Hepatocyte (in vitro differentiated cells): ENCODE measurements around the gene KCNJ5. TPM values are rescaled to one million over a fixed set of nuclear protein-coding genes. Genes with fewer than 3 reads are reported as not detected.
A peak's percentile ranks its signal among the peaks of the same experiment; 100 is the strongest.

Experiments
- DNase-seq: peaks from one replicate; pipeline ENCODE4 v3.0.0-alpha.2; 2016; ENCODE audit warnings: low spot score
- H2AFZ ChIP-seq: fragments of 200-600 bp; sonication (generic); 2 replicates; pipeline ENCODE4 v1.6.0; 2016; ENCODE audit warnings: antibody characterized with exemption, mild to moderate bottlenecking
- H3K27ac ChIP-seq: fragments of 200-600 bp; sonication (generic); 2 replicates; pipeline ENCODE4 v1.5.1; 2016; ENCODE audit warnings: mild to moderate bottlenecking
- H3K27me3 ChIP-seq: fragments of 200-600 bp; sonication (generic); 2 replicates; pipeline ENCODE4 v1.6.1; 2016
- H3K36me3 ChIP-seq: fragments of 200-600 bp; sonication (generic); replicated peaks from 2 replicates; pipeline ENCODE4 v1.5.1; 2016; ENCODE audit warnings: low read depth; ENCODE audit not compliant: insufficient read depth
- H3K4me1 ChIP-seq: fragments of 200-600 bp; sonication (generic); 2 replicates; pipeline ENCODE4 v1.5.1; 2016; ENCODE audit warnings: mild to moderate bottlenecking, moderate library complexity; ENCODE audit not compliant: insufficient read depth
- H3K4me2 ChIP-seq: fragments of 200-600 bp; sonication (generic); 2 replicates; pipeline ENCODE4 v1.6.0; 2016
- H3K4me3 ChIP-seq: fragments of 200-600 bp; sonication (generic); 2 replicates; pipeline ENCODE4 v1.5.1; 2016; ENCODE audit warnings: mild to moderate bottlenecking
- H3K79me2 ChIP-seq: fragments of 200-600 bp; sonication (generic); 2 replicates; pipeline ENCODE4 v1.6.0; 2017; ENCODE audit warnings: mild to moderate bottlenecking
- H3K9me2 ChIP-seq: fragments of 200-600 bp; sonication (generic); replicated peaks from 2 replicates; pipeline ENCODE4 v1.6.0; 2017; ENCODE audit warnings: mild to moderate bottlenecking; ENCODE audit not compliant: insufficient read depth
- H3K9me3 ChIP-seq: fragments of 200-600 bp; sonication (generic); 2 replicates; pipeline ENCODE4 v1.5.1; 2016; ENCODE audit warnings: low read depth, mild to moderate bottlenecking
- H4K20me1 ChIP-seq: fragments of 200-600 bp; sonication (generic); 2 replicates; pipeline ENCODE4 v1.6.0; 2016; ENCODE audit warnings: mild to moderate bottlenecking; ENCODE audit not compliant: insufficient read depth, poor library complexity, severe bottlenecking
- EZH2 ChIP-seq: fragments of 200-600 bp; sonication (generic); IDR thresholded peaks from 2 replicates; pipeline ENCODE4 v1.6.1; 2016; ENCODE audit warnings: antibody characterized with exemption, mild to moderate bottlenecking, borderline replicate concordance
- EZH2phosphoT487 ChIP-seq: fragments of 200-600 bp; sonication (generic); IDR thresholded peaks from one replicate; pipeline ENCODE4 v1.6.1; 2018; ENCODE audit warnings: antibody characterized with exemption, mild to moderate bottlenecking, low read depth, moderate library complexity; ENCODE audit not compliant: unreplicated experiment, severe bottlenecking
- WGBS: methylation state at CpG from one replicate; pipeline ENCODE4 v1.1.6; 2016; ENCODE audit warnings: low lambda C conversion rate; ENCODE audit errors: missing lambda C conversion rate; 5-methylcytosine and 5-hydroxymethylcytosine counted together
- polyA plus RNA-seq: library from polyadenylated mRNA; unstranded; fragments of >200 nt; fragmentation: Nextera tagmentation; extraction: Ambion mirVana; gene quantifications from 2 replicates; pipeline ENCODE4 v1.2.1, GENCODE V29; 2016
- total RNA-seq: library from RNA; depleted of rRNA; stranded (reverse); fragments of >200 nt; gene quantifications from 2 replicates; pipeline ENCODE4 v1.2.3, GENCODE V29; 2014
- TF ChIP-seq, protein P1 (sequence below): fragments of 200-600 bp; sonication (generic); IDR thresholded peaks from 2 replicates; pipeline ENCODE4 v1.5.1; 2016; ENCODE audit warnings: antibody characterized with exemption, mild to moderate bottlenecking; ENCODE audit not compliant: poor library complexity

Gene KCNJ5
- total RNA-seq (0.64 and 1.00 TPM in 2 replicates), polyA plus RNA-seq (0.52 and 1.2 TPM in 2 replicates)

DNA sequence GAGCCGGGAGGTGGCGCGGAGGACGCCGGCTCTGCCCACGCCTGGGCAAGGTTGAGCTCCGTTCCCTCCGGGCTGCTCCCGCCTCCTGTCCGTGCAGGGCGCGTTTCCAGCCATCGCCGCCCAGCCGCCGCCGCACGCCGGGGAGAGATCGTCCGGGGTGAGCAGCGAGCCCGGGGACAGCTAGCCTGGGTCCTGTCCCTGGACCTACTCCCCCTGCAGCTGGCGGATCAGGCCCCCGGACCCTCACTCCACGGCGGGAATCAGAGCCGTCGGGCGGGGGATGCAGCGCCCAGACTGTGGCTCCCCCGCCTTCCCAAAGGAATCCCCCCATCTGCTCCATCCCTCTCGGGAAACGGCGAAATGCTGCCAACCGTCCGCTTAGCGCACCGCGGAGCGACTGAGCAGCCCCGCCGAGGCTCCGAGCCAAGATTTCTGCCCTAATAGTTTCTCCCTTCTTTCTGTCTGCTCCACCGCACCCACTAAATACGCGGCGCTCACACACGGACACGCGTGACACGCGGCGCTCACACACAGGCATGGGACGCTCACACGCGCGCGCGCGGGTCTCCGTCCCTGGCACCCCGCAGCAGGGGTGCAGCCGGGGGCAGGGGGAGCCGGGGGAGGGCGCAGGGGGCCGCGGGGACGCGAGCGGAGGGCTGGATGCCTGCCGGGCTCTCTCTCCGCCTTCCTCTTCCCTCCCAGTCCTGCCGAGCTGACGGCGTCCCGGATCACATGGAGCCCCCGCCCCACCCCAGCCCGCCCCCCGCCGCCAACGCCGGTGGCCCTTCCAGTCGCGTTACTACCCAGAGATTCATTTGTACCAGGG lies at the start of gene KCNJ5:
TSS of gene KCNJ5 (plus strand) at position 814 of the 826 bp plus-strand sequence. CDS start 19,918 bp downstream, outside the sequence.
- no peaks in the 10 kb centered on the region for H3K79me2 ChIP-seq
- peak within 1 kb of the TSS; percentile 68 for H2AFZ ChIP-seq
- H4K20me1 ChIP-seq = no peaks in the 10 kb centered on the region
- H3K27ac ChIP-seq = no peak within 1 kb of the TSS
- H3K27me3 ChIP-seq = peaks cover 47% of the 10 kb centered on the region
- no peaks in the 10 kb centered on the region for H3K36me3 ChIP-seq
- no peaks in the 10 kb centered on the region for H3K9me3 ChIP-seq
- peak; percentile 56 for DNase-seq
- H3K9me2 ChIP-seq = no peaks in the 10 kb centered on the region
- H3K4me3 ChIP-seq = peak within 1 kb of the TSS; percentile 42
- WGBS = 1% methylated on average over 63 of the region's 85 CpGs
- TF ChIP-seq, protein P1, sequence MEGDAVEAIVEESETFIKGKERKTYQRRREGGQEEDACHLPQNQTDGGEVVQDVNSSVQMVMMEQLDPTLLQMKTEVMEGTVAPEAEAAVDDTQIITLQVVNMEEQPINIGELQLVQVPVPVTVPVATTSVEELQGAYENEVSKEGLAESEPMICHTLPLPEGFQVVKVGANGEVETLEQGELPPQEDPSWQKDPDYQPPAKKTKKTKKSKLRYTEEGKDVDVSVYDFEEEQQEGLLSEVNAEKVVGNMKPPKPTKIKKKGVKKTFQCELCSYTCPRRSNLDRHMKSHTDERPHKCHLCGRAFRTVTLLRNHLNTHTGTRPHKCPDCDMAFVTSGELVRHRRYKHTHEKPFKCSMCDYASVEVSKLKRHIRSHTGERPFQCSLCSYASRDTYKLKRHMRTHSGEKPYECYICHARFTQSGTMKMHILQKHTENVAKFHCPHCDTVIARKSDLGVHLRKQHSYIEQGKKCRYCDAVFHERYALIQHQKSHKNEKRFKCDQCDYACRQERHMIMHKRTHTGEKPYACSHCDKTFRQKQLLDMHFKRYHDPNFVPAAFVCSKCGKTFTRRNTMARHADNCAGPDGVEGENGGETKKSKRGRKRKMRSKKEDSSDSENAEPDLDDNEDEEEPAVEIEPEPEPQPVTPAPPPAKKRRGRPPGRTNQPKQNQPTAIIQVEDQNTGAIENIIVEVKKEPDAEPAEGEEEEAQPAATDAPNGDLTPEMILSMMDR = no peak
- TF ChIP-seq EZH2 = peak; percentile 29
- peak within 1 kb of the TSS; percentile 99 for H3K4me2 ChIP-seq
- H3K4me1 ChIP-seq = peaks cover 15% of the 10 kb centered on the region

- H3K4me2 ChIP-seq = no peak overlapping the region
- DNase-seq = no peak
- H3K4me3 ChIP-seq = no peak overlapping the region
- no peaks in the 10 kb centered on the region for H3K9me2 ChIP-seq
- no peaks in the 10 kb centered on the region for H3K4me1 ChIP-seq
- H2AFZ ChIP-seq = no peak overlapping the region
- no peaks in the 10 kb centered on the region for H3K36me3 ChIP-seq
- H3K9me3 ChIP-seq = no peaks in the 10 kb centered on the region
- peaks cover 5% of the 10 kb centered on the region for H3K27me3 ChIP-seq
- WGBS = 97% methylated on average over 7 of the region's 7 CpGs
- no peaks in the 10 kb centered on the region for H3K79me2 ChIP-seq
- H3K27ac ChIP-seq = no peak overlapping the region
- TF ChIP-seq EZH2 = no peak
- TF ChIP-seq, protein P1 = no peak
- TF ChIP-seq EZH2phosphoT487 = no peak
- H4K20me1 ChIP-seq = no peaks in the 10 kb centered on the region
These were observed 49.6 kb upstream of the KCNJ5 start for GRCh38 chr11:128841461-128842072.

DNA sequence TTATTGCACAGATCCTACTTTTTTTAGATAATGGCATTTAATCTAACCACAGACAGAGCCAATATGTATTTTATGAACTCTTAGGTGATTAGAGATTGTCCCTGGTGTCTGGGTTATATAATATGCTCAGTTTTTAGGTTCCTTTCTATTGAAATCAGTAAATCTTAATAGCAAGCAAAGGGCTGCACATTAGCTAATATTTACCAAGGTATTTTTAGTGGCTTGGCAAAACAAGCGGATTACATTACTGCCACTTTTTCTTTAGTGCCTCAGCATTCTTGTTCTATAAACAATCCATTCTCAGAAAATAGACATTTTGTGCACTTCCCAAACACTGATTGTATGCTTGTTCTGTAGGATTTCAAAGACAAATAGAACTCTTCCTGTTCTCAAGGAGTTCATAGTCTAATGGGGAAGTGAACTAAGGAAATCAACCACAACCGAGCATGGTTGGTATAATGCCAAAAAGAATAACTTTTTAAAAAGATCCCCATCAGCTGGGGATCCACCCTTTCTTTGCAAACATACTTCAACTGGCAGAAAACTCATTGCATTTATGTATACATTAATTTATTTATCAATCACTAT lies 47.9 kb upstream of the KCNJ5 start:
- Histone ChIP-seq H3K36me3 (no peaks in the 10 kb centered on the region), H3K79me2 (no peaks in the 10 kb centered on the region), H3K4me2 (no peak overlapping the region), H3K27me3 (peaks cover 5% of the 10 kb centered on the region), H3K4me3 (no peak overlapping the region), H4K20me1 (no peaks in the 10 kb centered on the region), H3K9me3 (no peaks in the 10 kb centered on the region), H2AFZ (no peak overlapping the region), H3K4me1 (no peaks in the 10 kb centered on the region), H3K9me2 (no peaks in the 10 kb centered on the region), H3K27ac (no peak overlapping the region)
- WGBS = 64% methylated on average over 2 of the region's 2 CpGs
- TF ChIP-seq EZH2phosphoT487 = no peak
- TF ChIP-seq EZH2 = no peak
- TF ChIP-seq, protein P1 = no peak
- no peak for DNase-seq
